Common myeloid progenitor, CD34-positive (primary cell): ENCODE data around the gene NT5C3A.
"Not testable (repeated sequence)": the region's sequence is repeated elsewhere in the genome, so short reads cannot be mapped to it uniquely, and the experiment has no call there.

Experiments
- CTCF ChIA-PET: fragments of 350-600 bp; sonication (Branson Sonifier 250); formaldehyde crosslinking; loops from one replicate; lab custom pipeline; 2021; ENCODE audit warnings: antibody characterized with exemption; lab: Charles Lee
- POLR2A ChIA-PET: fragments of 350-600 bp; sonication (Branson Sonifier 250); formaldehyde crosslinking; loops from one replicate; lab custom pipeline; 2021; ENCODE audit warnings: antibody characterized with exemption; lab: Charles Lee
- DNase-seq, 3 donors: peaks; one replicate each; pipeline versions ENCODE4 v3.0.0 to v3.0.0-alpha.2; 2013
- H3K27ac ChIP-seq, 2 experiments: 1 replicate in 1 of 2; 2 replicates in 1 of 2; pipeline ENCODE4 v1.7.0; 2013; ENCODE audit warnings: inconsistent platforms in 2 of 2, low read length in 2 of 2, mild to moderate bottlenecking in 2 of 2, low read depth in 1 of 2, moderate library complexity in 1 of 2; ENCODE audit not compliant: severe bottlenecking in 2 of 2, insufficient read depth in 1 of 2, poor library complexity in 1 of 2
- H3K27me3 ChIP-seq, 5 experiments: replicated peaks in 2 of 5; 1 replicate in 3 of 5; 2 replicates in 2 of 5; pipeline versions ENCODE4 v1.6.1 to v1.7.0; 2013; ENCODE audit warnings: low read length in 4 of 5, mild to moderate bottlenecking in 2 of 5, moderate library complexity in 2 of 5, inconsistent platforms in 1 of 5; ENCODE audit not compliant: insufficient read depth in 5 of 5, control insufficient read depth in 4 of 5
- H3K36me3 ChIP-seq, 4 experiments: 1 replicate in 2 of 4; 2 replicates in 2 of 4; pipeline versions ENCODE4 v1.6.1 to v1.7.0; 2013; ENCODE audit warnings: low read length in 3 of 4, control low read depth in 1 of 4, mild to moderate bottlenecking in 1 of 4; ENCODE audit not compliant: control insufficient read depth in 4 of 4, insufficient read depth in 4 of 4
- H3K4me1 ChIP-seq, 4 experiments: 1 replicate in 3 of 4; 2 replicates in 1 of 4; pipeline versions ENCODE4 v1.6.1 to v1.7.1; 2013; ENCODE audit warnings: low read length in 3 of 4, mild to moderate bottlenecking in 3 of 4, control low read depth in 1 of 4, inconsistent platforms in 1 of 4, moderate library complexity in 1 of 4; ENCODE audit not compliant: control insufficient read depth in 4 of 4, insufficient read depth in 4 of 4; ENCODE audit errors: control extremely low read depth in 1 of 4
- H3K4me3 ChIP-seq, 7 experiments: 1 replicate in 4 of 7; 2 replicates in 3 of 7; pipeline versions ENCODE4 v1.5.1 to v1.7.0; 2013; ENCODE audit warnings: mild to moderate bottlenecking in 7 of 7, low read length in 6 of 7, moderate library complexity in 6 of 7, inconsistent platforms in 2 of 7, low read depth in 2 of 7, control low read depth in 1 of 7; ENCODE audit not compliant: insufficient read depth in 4 of 7, control insufficient read depth in 1 of 7; ENCODE audit errors: extremely low read depth in 1 of 7
- H3K9me3 ChIP-seq, 5 experiments: 1 replicate in 4 of 5; 2 replicates in 1 of 5; pipeline versions ENCODE4 v1.6.1 to v1.7.1; 2013; ENCODE audit warnings: low read length in 4 of 5, mild to moderate bottlenecking in 2 of 5, inconsistent platforms in 1 of 5, low read depth in 1 of 5, moderate library complexity in 1 of 5; ENCODE audit not compliant: control insufficient read depth in 4 of 5, insufficient read depth in 2 of 5; ENCODE audit errors: control extremely low read depth in 1 of 5
- WGBS: methylation state at CpG from one replicate; pipeline ENCODE4 v1.1.5; 2013; ENCODE audit not compliant: insufficient coverage; 5-methylcytosine and 5-hydroxymethylcytosine counted together

NT5C3A gene

DNA sequence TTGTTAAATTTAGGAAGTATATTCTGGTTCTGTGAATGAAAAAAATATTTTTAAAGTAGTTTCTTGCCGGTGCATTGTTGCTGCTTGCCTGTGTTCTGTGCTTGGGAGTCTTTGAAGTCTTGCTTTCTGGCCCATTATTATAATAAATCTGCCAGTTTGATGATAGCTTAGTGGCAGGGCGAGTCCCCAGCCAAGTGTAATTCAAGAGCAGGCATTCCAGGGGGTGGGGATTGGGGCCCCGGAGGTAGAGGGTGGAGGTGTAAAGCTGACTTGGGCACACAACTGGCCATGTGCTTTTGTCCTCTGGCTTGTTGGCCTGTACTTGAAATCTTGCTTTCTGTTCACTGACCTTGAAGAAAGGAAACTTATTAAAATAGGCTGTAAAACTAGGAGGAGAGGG, 90.6 kb downstream of the NT5C3A start:
- POLR2A ChIA-PET, H3K27ac ChIP-seq, H3K27me3 ChIP-seq, H3K4me1 ChIP-seq, H3K36me3 ChIP-seq, H3K9me3 ChIP-seq, CTCF ChIA-PET, H3K4me3 ChIP-seq, DNase-seq: not testable (repeated sequence)
- no CpG with 5 or more reads among the region's 3 CpGs for WGBS

DNA sequence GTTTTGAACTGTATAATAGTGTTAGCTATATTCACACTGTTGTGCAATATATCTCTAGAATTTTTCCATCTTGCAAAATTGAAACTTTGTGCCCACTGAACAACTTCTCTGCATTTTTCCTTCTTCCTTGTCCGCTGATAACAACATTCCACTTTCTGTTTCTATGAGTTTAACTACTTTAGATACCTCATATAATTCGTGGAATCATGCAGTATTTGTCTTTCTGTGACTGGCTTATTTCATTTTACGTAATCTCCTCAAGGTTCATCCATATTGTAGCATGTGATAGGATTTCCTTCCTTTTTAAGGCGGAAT, 95.4 kb downstream of the NT5C3A start:
- WGBS: no CpG with 5 or more reads among the region's 4 CpGs
- H3K4me3 ChIP-seq, H3K4me1 ChIP-seq, POLR2A ChIA-PET, DNase-seq, H3K36me3 ChIP-seq, CTCF ChIA-PET, H3K27me3 ChIP-seq, H3K27ac ChIP-seq, H3K9me3 ChIP-seq: not testable (repeated sequence)

DNA sequence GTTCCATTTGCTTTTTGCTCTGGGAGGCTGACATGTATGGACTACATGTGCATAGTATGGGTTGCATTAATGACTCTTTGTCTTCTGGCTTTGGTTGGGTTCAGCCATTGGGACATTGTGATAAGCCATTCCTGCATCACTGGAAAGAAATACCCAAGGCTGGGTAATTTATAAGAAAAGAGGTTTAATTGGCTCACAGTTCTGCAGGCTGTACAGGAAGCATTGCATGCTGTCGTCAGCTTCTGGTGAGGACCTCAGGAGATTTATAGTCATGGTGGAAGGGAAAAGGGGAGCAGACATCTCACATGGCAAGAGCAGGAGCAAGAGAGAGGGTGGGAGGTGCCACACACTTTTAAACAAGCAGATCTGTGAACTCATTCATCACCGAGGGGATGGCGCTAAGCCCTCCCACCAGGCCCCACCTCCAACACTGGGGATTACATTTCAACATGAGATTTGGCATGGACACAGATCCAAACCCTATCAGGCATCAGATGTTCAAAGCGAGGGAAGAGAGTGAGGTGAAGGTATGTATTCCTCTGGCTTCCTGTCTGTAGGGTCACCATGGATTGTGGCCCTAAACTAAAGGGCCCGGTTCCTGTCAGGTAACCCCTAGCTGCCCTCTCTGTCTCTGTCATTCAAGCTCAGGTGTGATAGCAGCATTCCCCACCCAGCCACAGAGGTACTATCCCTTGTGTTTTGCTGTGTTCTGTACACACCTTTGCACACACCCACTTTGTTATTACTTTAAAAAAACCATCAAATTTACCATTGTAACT, 95.9 kb downstream of the NT5C3A start:
- H3K27me3 ChIP-seq, H3K4me1 ChIP-seq, POLR2A ChIA-PET, H3K27ac ChIP-seq, H3K36me3 ChIP-seq, H3K4me3 ChIP-seq, DNase-seq, H3K9me3 ChIP-seq: not testable (repeated sequence)
- whole genome bisulfite sequencing: no CpG with 5 or more reads among the region's 5 CpGs
- CTCF ChIA-PET: interaction anchor here (1.2 to 3.5 kb wide), 2 partner anchors 86 to 141 kb away, joined by 4 to 19 read pairs; partner anchors contain the start of gene RP9

DNA sequence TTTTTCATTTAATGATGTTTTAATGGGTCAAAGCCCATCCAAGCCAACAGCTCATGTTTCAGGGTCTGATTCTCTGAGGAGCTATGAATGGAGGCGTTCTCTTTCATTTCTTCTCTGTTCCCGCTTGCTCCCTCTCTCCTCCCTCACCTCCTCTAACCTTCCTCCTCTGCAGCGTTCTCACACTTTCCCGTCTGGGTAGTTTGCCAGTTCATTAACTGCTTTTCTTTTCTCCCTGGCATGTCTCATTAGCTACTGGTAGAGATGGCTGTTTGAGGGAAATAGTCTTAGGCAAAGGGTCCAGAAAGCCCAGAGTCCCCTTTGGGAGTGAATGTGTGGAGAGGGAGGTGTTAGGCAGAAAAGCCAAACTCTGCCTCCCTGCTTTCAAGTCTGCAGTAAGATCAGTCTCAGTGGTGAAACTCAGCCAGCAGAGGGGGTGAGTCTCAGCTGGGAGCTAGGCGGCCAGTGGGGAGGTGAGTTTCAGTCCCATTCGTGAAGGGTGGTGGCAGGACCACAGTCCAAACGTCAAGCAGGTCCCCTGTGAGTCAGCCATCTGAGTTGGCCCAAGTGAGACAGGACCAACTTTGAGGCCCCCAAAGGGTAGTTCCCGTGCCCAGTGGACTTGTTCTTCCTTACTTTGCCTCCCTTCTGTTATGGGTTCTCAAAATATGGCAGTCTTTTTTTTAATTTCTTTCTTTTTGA, 98.0 kb downstream of the NT5C3A start:
- peak overlapping the region in 1 of 7 experiments; percentile 48 for H3K4me3 ChIP-seq
- CTCF ChIA-PET: interaction anchor here (0.9 to 3.5 kb wide), 4 partner anchors 14 to 143 kb away, joined by 4 to 19 read pairs (median 4); partner anchors contain the start of gene RP9
- DNase-seq: peak in 2 of 3 donors; percentile 56 to 61
- POLR2A ChIA-PET, H3K9me3 ChIP-seq, H3K4me1 ChIP-seq, H3K27me3 ChIP-seq, H3K27ac ChIP-seq, H3K36me3 ChIP-seq: not testable (repeated sequence)
- 12% methylated on average over 3 of the region's 8 CpGs for WGBS
